GM21737 (cell line): Measurements from ENCODE around the gene FAM111A.
"Not testable (repeated sequence)": the region's sequence is repeated elsewhere in the genome, so short reads cannot be mapped to it uniquely, and the experiment has no call there.

ENCODE experiments used
- ATAC-seq: cut with Tn5 transposase; IDR thresholded peaks from one replicate; pipeline ENCODE4 v1.9.1; 2021; ENCODE audit warnings: mild to moderate bottlenecking, moderate library complexity; ENCODE audit not compliant: unreplicated experiment

Gene FAM111A

GRCh38 chr11:59142530-59143507 is at the start of gene FAM111A:
FAM111A (plus strand) TSS chr11:59142856; CDS start chr11:59148873, 6,017 bp downstream.
- ATAC-seq: peak; percentile 65

GRCh38 chr11:59093576-59093975 is 49.1 kb upstream of the FAM111A start:
- ATAC-seq: not testable (repeated sequence)

GRCh38 chr11:59095225-59095624 is 47.4 kb upstream of the FAM111A start:
- peak; percentile 78 for ATAC-seq

GRCh38 chr11:59095972-59096575 is 46.6 kb upstream of the FAM111A start:
- ATAC-seq: not testable (repeated sequence)

- ATAC-seq: no peak
These were observed 45.4 kb upstream of the FAM111A start for GRCh38 chr11:59097113-59097708.

- ATAC-seq: not testable (repeated sequence)
These were observed 44.7 kb upstream of the FAM111A start for GRCh38 chr11:59097938-59098337.

- ATAC-seq: peak; percentile 48
These were observed 40.3 kb upstream of the FAM111A start for GRCh38 chr11:59102259-59102765.

- peak; percentile 75 for ATAC-seq
These were observed 36.0 kb upstream of the FAM111A start, which contains the start of gene FAM111B for GRCh38 chr11:59106363-59107336. FAM111B (plus strand) TSS chr11:59107237; CDS start chr11:59109626, 2,389 bp downstream.

- ATAC-seq: not testable (repeated sequence)
These were observed 34.9 kb upstream of the FAM111A start for GRCh38 chr11:59107721-59108120.

GRCh38 chr11:59112494-59112893 is 30.2 kb upstream of the FAM111A start:
- no peak for ATAC-seq

GRCh38 chr11:59114344-59114743 is 28.3 kb upstream of the FAM111A start:
- ATAC-seq: no peak

GRCh38 chr11:59115553-59115952 is 27.1 kb upstream of the FAM111A start:
- ATAC-seq: no peak

GRCh38 chr11:59117774-59118173 is 24.9 kb upstream of the FAM111A start:
- no peak for ATAC-seq

- no peak for ATAC-seq
These were observed 22.8 kb upstream of the FAM111A start for GRCh38 chr11:59119826-59120225.

GRCh38 chr11:59135648-59136461 is 6.8 kb upstream of the FAM111A start:
- peak; percentile 89 for ATAC-seq

GRCh38 chr11:59136551-59136950 is 6.1 kb upstream of the FAM111A start:
- ATAC-seq: not testable (repeated sequence)

- ATAC-seq: no peak
These were observed 5.5 kb upstream of the FAM111A start for GRCh38 chr11:59137190-59137589.

- ATAC-seq: no peak
These were observed 4.0 kb upstream of the FAM111A start for GRCh38 chr11:59138643-59139042.

- ATAC-seq: no peak
These were observed 1.5 kb upstream of the FAM111A start for GRCh38 chr11:59141191-59141590.
